HG02759 (cell line): ENCODE measurements around the gene TBATA.

Experiments
- ATAC-seq: cut with Tn5 transposase; IDR thresholded peaks from one replicate; pipeline ENCODE4 v1.9.1; 2021; ENCODE audit warnings: mild to moderate bottlenecking, moderate library complexity; ENCODE audit not compliant: unreplicated experiment

TBATA gene

DNA sequence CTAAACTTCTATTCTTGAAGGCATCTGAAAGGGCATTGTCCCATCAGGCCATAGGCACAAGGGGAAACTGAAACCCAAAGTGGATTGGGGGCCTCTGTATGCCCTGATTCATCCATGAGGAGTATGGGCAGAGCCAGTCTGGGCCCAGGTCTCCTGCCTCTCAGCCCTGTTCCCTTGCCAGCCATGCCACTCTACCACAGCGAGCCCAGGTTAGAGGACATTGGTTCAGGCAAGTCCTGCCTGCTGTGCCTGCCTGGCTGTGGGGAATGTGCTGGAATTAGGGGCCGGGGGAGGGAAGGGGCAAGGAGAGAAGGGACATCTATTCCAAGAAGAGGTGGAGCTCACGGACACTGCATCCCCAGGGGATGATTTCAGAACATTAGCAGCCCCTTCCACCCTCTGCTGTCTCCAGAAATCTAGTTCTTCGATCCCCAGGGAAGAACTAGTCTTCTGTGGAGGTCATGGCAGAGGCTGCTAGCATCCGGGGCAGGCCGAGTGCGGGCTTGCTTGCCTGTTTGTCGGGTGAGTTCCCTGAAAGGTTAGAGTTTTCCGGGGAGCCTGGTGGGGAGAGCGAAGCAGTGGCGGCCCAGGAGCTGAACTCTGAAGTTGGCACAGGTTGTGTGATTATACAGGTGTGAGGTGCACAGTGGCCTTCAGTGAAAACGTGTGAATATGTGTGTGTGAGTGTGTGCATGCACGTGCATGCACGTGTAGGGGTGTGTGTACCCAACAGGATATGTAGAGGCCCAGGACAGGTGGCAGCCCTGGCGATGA, 37.8 kb downstream of the TBATA start:
- ATAC-seq, result no peak

DNA sequence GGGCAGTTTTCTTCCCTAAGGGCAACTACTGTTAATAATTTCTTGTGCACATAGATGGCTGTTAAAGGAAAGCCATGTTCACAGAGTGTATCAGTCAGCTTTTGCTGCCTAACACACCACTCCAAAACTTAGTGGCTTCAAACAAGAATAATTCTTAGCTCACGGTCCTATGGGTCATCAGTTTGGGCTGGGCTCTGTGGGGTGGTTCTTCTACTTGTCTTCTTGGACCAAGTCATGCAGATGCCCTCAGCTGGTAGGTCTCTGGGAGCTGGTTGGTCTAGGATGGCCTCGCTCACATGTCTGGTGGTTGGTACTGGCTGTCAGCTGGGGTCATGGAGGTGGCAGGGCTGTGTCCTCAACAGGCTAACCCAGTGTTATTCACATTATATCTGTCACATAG, 39.6 kb downstream of the TBATA start:
- no peak for ATAC-seq

DNA sequence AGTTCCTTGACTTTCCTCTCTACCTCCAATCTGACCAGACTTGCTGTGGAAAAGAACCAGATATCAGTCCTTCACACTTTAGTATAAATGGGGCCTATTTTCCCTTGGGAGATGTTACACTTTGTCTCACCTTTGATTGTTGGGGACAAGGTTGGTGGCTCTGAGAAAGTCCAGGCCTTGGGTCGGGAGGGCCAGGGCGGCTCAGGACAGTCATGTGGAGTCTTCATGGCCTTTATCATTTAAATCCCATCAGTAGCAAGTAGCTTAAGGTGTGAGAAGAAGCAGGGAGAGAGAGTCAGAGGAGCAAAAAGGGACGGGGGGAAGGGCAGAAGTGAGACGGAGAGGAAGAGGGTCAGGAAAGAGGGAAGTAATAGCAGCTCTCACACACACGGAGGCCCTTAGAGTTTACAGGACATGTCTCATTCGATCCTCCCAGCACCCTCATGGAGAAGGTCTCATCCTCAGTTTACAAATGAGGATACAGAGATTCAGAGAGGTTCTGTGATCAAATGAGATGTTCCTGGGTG, 40.5 kb downstream of the TBATA start:
- no peak for ATAC-seq

DNA sequence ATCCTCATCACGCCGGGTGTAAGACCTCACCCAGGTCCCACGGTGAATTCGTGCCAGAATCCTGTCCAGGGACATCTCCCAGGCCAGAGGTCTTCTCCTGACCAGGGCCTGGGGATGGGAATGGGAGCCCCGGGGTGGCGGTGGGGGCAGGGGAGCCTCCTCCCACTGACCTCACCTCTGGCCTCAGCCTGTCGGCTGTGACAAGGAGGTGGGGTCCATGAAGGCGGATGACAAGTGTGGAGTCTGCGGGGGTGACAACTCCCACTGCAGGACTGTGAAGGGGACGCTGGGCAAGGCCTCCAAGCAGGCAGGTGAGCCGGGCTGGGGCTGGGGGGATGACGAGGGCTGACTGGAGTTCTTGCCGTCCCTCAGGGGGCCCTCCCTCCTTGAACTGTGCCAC, 41.3 kb downstream of the TBATA start:
- ATAC-seq, result no peak

DNA sequence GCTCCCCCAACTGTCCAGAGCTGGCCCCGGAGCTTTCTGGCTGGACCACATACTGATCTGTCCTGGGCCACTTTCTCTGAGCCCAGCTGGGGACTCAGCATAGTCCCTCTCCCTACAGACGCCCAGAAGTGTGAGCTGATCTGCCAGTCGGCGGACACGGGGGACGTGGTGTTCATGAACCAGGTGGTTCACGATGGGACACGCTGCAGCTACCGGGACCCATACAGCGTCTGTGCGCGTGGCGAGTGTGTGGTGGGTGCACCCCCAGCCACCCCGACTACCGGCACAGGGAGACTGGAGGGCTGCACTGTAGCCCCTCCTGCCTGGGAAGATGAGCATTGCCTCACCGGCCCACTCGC, 41.8 kb downstream of the TBATA start:
- ATAC-seq, result no peak

DNA sequence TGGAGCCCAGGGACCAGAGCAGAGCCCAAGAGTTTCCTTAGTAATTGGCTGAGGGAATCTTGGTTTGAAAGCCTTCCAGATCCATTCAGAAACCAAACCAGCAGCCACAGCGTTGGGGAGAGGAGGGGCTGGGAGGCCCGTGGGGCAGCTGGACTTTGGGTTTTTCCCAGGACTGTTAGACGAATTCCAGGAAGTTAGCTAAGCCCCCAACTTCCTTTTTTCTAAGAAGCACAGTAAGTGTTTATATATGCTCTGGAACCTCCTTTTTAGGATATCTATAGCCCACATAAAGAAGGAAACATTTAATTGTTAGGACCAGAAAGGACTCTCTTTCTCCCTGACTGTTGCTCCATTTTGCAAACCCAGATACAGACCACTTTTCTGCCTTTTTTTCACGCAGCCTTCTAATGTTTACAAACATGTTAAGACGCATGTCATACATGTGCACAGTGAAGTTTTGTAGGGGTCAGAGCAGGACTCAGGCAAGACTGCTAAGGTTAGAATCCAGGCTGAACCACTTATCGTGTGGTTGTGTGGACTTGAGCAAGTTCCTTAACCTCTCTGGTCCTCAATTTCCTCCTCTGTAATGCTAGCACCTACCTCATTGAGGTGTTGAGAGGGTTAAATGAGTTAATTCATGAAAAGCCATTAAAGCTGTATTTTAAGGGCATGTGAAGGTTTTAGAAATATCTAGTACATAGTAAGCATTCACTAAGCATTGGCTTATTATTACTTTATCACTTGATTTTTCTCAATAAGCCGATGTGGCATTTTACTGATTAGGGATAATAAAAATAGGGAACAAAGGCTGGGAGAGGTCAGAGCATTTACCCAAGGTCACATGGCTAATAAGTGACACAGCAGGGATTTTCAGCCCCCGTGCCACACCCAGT, 42.4 kb downstream of the TBATA start:
- ATAC-seq, result no peak

DNA sequence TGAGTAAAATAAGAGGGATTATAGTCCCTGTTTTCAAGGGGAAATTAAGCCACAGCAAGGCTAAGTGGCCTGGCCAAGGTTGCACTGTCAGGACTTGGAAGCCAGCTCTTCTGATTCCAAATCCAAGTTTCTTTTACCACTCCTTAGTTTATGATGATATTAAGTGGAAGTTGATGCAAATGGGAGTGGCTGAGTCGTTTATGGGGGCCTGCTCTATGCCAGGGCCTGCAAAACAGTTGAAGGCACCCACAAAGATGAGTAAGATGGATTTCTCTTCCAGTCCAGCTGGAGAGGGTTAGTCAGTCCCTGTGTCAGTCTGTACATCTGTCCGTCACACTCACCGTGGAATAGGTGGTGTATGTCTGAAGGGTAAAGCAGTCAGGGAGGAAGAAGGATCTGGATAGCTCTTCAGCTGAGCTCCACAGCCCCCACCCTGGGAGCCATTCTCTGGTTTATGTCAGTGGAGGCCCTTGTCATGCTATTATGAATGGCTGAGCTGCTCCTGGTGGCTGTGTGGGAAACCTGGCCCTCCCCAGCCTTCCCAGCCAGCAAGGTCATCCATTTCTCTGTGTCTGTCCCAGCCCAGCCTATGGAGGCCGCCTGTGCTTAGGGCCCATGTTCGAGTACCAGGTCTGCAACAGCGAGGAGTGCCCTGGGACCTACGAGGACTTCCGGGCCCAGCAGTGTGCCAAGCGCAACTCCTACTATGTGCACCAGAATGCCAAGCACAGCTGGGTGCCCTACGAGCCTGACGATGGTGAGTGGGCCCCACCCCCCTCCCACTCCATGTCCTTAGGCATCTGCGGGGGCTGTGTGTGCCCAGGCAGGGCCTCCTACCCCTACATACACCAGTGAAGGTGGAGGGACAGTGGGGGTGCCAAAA, 44.5 kb downstream of the TBATA start:
- ATAC-seq, result no peak

DNA sequence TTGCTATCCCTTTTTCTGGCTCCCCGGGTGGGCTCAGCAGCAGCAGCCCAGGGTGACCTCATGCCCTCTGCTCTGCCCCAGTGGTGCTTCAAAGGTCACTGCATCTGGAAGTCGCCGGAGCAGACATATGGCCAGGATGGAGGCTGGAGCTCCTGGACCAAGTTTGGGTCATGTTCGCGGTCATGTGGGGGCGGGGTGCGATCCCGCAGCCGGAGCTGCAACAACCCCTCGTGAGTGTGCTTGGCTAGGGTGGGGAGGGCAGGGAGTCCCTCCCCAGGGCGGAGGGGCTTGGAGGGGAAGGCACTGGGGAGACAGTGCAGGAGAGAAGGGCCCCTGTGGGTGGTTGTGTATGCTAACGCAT, 46.4 kb downstream of the TBATA start:
- no peak for ATAC-seq

DNA sequence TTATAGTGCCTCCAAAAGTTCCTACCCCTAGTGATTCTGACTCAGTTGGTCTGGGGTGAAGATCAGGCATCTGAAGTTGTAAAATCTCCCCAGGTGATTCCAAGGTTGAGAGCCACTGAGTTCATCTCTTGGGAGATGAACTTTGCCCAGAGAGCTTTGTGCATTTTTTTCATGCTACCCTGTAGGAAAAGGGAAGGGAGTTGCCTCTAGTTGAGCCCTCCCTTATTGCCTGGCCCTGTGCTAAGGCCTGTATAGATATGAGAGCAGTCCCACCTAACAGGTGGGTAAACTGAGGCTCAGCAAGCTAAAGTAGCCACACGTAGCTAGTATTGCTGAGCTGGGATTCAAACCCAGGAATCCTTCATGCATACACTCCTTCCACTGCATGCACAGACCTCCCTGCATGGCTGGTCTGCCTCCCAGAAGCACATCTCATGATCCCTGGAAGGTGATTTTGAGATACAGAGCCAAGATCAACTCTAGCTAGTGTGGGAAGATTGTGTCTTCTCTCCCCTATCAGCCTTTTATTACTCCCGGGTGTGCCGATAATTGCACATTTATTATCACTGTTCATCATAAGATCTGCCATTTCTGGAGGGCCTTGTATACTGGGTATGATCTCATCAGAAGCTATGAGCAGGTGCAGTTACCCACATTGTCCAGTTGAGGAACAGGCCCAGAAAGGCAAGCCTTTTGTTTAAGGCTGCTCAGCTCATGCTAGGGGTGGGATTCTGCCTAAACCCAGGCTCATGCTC, 47.0 kb downstream of the TBATA start:
- ATAC-seq, result no peak

DNA sequence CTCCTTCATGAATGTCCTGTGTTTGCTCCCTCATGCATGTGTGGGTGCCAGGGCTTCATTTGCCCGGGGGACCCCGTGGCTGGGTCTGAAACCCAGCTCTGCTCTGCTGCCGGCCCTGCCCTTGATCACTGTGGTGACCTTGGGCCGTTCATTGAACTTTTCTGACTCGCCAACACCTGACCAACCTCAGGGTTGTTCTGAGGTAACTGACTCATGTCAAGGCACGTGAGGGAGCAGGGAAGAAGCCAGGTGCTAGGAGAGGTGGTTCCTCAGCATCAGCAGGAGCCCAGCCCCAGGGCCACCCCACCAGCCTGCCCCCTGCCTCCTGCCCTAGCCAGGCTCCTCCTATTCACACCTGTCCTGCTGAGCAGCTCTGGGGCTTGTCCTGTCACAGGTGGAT, 47.9 kb downstream of the TBATA start:
- no peak for ATAC-seq

DNA sequence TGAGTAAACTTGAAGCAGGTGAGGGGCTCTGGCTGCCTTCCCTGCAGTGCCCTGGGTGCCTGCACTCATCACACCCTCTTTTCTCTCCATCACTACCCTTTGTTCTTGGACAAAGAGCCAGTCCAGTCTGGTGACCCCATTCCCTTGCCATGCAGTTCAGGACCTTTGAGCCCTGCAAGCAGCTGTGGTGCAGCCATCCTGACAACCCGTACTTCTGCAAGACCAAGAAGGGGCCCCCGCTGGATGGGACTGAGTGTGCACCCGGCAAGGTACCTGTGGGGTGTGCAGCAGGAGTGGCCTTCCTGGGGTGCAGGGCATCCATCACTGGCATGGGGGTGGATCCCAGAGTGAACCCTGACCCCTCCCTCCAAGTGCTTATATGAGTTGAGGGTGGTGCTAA, 48.7 kb downstream of the TBATA start:
- no peak for ATAC-seq

DNA sequence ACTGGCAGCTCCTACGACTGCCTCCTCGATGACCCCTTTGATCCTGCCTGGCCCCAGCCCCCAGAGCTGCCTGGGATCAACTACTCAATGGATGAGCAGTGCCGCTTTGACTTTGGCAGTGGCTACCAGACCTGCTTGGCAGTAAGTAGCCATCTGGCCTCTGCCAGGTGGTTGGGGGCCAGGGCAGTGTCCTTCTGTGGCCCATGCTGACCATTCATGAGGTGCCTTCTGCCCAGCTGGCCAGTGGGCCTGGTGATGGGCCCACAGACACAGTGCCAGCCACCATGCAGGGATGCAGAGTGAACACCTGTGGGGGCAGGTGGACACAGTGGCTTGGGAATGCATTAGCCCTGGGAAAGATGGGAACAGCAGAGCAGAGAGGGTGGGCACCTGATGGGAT, 50.0 kb downstream of the TBATA start:
- ATAC-seq, result no peak

DNA sequence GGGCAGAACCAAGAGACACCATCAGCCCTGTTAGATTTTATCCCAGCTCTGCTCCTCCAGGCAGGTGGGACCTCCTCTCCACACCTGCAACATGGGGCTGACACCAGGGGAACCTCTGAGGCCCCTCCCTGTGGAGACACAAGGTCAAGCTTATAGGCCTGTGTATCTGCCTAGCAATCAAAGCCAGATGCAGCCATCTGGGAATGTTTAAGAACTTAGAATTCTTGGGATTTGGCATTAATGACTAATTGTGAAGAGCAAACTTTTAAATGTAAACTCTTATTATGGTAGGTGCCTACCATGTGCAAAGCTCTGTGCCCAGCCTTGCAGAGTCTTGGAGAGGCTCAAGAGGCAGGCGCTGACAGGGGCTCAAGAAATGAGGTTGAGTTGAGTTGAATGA, 52.1 kb downstream of the TBATA start:
- no peak for ATAC-seq

DNA sequence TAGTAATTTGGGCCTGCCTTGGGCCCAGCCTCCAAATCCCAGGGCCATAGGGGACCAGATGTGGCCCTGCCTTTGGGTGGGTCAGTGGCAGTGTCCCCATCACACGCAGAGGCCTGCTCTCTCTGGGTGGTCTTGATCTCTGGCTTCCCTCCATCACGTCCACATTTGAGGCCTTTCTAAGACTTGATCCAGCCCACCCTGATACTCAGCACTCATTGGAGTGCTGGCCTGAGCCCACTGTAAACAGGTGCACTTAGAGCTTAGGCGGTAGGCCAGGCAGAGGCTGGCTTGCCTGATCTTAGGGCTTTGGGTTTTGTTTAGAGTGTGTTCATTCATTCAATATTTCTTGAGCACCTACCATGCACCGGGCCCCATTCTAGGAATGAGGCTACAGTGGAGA, 52.6 kb downstream of the TBATA start:
- no peak for ATAC-seq

DNA sequence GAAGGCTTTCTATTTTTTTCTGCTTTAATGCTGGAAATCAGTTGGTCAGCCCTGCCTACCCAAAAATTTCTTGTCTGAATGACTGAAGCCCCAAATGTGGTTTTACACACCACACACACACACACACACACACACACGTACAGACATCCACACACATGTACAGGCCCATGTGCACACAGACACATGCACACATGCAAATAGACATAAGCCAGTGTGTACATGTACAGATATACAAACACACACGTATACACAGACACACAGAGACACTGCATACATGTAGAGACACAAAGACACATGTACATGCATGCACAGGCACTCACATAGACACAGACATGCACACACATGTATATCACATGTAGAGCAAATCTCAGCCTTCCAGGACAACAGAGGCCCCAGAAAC, 54.2 kb downstream of the TBATA start:
- no peak for ATAC-seq

DNA sequence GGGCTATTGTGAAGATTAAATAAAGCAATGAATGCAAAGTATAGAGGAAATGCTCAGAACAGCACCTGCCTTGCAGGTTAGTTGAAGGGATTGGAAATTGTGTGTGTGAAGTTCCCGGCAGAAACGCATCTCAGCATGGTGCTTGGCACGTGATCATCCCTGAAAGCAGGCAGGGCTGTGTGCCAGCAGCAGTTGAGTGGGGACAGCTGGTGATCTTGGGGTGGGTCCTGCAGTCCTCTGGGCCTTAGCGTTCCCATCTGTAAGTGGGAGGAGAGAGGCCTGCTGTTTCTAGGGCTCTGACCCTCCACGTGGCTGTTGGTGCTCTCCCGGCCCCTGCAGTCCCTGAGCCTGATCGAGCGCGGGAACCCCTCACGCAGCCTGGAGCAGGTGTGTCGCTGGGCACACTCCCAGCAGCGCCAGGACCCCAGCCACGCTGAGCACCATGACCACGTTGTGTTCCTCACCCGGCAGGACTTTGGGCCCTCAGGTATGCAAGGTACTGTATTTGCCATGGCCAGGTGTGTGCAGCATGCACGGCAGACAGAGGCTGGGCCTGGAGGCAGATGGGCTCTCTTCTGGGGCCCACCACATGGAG, 55.3 kb downstream of the TBATA start:
- ATAC-seq, result no peak

DNA sequence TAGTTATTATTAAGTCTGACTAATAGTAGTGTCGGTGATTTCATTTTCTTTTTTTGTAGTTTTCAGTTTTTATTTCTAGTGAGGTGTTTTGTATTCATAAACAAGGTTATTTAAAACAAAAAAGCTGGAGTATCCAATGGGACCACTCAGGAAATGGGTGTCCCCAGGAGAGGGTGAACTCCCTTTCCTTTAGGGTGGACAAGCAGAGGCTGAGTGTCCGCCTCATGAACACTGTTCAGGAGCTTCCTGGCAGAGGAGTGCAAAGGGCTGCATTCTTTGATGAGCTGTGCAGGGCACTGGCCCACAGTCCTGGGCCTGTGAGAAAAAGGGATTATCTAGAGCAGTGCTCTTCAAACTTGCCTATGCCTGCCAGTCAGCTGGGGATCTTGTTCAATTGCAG, 56.8 kb downstream of the TBATA start:
- ATAC-seq, result no peak

DNA sequence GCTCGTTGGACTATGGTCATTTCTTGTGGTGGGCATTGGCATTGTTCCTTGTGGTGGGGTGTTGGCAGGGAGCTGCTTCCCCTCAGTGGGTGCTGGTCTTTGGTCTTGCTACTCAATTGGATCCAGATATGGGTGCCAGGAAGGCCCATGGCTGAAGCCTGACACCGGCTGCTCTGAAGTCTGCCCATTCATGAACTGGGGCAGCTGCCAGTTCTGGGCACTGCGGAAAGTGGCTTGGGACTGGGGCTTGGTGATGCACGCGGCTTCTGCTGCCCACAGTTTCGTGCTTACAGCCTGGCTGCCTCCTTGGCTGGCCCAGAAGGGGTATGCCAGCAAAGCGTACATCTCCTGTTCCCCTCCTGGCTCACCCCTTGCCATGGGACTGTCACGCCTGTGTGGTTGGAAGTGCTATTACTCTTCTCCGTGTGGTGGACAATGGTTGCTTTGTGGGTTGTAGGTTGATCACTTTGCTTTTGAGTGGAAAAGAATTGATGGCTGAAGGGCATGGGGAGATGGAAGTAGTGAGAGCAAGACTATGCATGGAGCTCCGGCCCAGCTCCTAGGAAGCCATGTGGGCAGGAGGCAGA, 58.2 kb downstream of the TBATA start:
- no peak for ATAC-seq

DNA sequence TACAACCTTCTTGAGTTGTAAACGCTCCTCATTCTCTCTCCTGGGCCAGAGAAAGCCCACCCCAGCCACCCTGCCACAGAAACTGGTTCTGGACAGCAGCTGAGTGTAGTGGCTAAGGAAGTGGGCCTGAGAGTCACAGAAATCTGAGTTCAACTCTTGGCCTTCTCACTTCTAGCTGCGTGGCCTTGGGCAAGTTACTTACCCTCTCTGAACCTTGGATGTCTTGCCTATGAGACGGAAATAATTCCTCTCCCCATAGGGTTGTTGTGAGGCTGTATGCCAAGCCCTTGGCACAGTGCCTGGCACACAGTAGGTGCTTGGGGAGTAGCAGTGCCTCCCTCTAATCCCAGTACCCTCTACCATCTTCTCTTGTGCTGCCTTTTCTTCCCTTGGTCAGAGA, 61.4 kb downstream of the TBATA start:
- no peak for ATAC-seq
